GM23338 (cell line): Measurements from ENCODE around the gene FHDC1. TPM values are rescaled to one million over a fixed set of nuclear protein-coding genes. Genes with fewer than 3 reads are reported as not detected.

ENCODE experiments used
- ATAC-seq: fragments of 200-7000 bp; cut with Tn5 transposase; 3 replicates; pipeline ENCODE4 v1.9.1; 2020
- DNase-seq: peaks from one replicate; pipeline ENCODE4 v3.0.0-alpha.2; 2015; ENCODE audit warnings: low spot score
- H2AFZ ChIP-seq: fragments of 200-600 bp; sonication (generic); 2 replicates; pipeline ENCODE4 v1.8.0; 2016; ENCODE audit warnings: antibody characterized with exemption, mild to moderate bottlenecking, moderate library complexity
- H3F3A ChIP-seq: fragments of 200-600 bp; sonication (generic); replicated peaks from 2 replicates; pipeline ENCODE4 v1.8.0; 2017; ENCODE audit warnings: antibody characterized with exemption, mixed run types, low read depth
- H3K27ac ChIP-seq: fragments of 200-600 bp; sonication (generic); 2 replicates; pipeline ENCODE4 v1.6.1; 2016; ENCODE audit warnings: low read depth
- H3K27me3 ChIP-seq: fragments of 200-600 bp; sonication (generic); 2 replicates; pipeline ENCODE4 v1.8.0; 2016; ENCODE audit warnings: mild to moderate bottlenecking, mixed run types, moderate library complexity; ENCODE audit not compliant: insufficient read depth
- H3K36me3 ChIP-seq: fragments of 200-600 bp; sonication (generic); 2 replicates; pipeline ENCODE4 v1.8.0; 2016; ENCODE audit warnings: mild to moderate bottlenecking; ENCODE audit not compliant: insufficient read depth
- H3K4me1 ChIP-seq: fragments of 200-600 bp; sonication (generic); 2 replicates; pipeline ENCODE4 v1.8.0; 2016; ENCODE audit warnings: mild to moderate bottlenecking, moderate library complexity; ENCODE audit not compliant: insufficient read depth
- H3K4me2 ChIP-seq: fragments of 200-600 bp; sonication (generic); 2 replicates; pipeline ENCODE4 v1.7.1; 2017; ENCODE audit warnings: mixed run types
- H3K4me3 ChIP-seq: fragments of 200-600 bp; sonication (generic); 2 replicates; pipeline ENCODE4 v1.6.1; 2016; ENCODE audit warnings: mixed run types
- H3K79me2 ChIP-seq: fragments of 200-600 bp; sonication (generic); replicated peaks from 2 replicates; pipeline ENCODE4 v1.8.0; 2017; ENCODE audit warnings: mild to moderate bottlenecking; ENCODE audit not compliant: insufficient read depth
- H3K9me2 ChIP-seq: fragments of 200-600 bp; sonication (generic); 2 replicates; pipeline ENCODE4 v1.8.0; 2017; ENCODE audit not compliant: insufficient read depth
- H4K20me1 ChIP-seq: fragments of 200-600 bp; sonication (generic); replicated peaks from 2 replicates; pipeline ENCODE4 v1.8.0; 2017; ENCODE audit warnings: mild to moderate bottlenecking; ENCODE audit not compliant: insufficient read depth
- H3K27ac Mint-ChIP-seq: 2 replicates; pipeline ENCODE4 v1.8.0; 2020; ENCODE audit warnings: inconsistent platforms, mild to moderate bottlenecking, moderate library complexity, mixed read lengths
- H3K27me3 Mint-ChIP-seq: 3 replicates; pipeline ENCODE4 v1.8.0; 2022; ENCODE audit warnings: low read depth, mild to moderate bottlenecking, moderate library complexity, mixed read lengths, inconsistent platforms; ENCODE audit not compliant: insufficient read depth, poor library complexity
- H3K36me3 Mint-ChIP-seq: 3 replicates; pipeline ENCODE4 v1.8.0; 2021; ENCODE audit warnings: low read depth, mild to moderate bottlenecking, inconsistent platforms, moderate library complexity, mixed read lengths
- H3K4me1 Mint-ChIP-seq: 3 replicates; pipeline ENCODE4 v1.8.0; 2020; ENCODE audit warnings: mild to moderate bottlenecking, inconsistent platforms, mixed read lengths
- H3K4me3 Mint-ChIP-seq: 3 replicates; pipeline ENCODE4 v1.8.0; 2021; ENCODE audit warnings: moderate library complexity, mild to moderate bottlenecking, inconsistent platforms, mixed read lengths
- H3K9me3 Mint-ChIP-seq: 3 replicates; pipeline ENCODE4 v1.8.0; 2020; ENCODE audit warnings: moderate library complexity, mild to moderate bottlenecking, inconsistent platforms, mixed read lengths
- CREB1 ChIP-seq: fragments of 250-450 bp; sonication (Bioruptor Pico); IDR thresholded peaks from 2 replicates; pipeline ENCODE4 v1.5.0; 2020; ENCODE audit warnings: low read depth, mild to moderate bottlenecking, moderate library complexity
- ETS1 ChIP-seq: IDR thresholded peaks from 2 replicates; pipeline ENCODE4 v1.6.1; 2016; ENCODE audit warnings: antibody characterized with exemption
- EZH2 ChIP-seq: fragments of 200-600 bp; sonication (generic); IDR thresholded peaks from one replicate; pipeline ENCODE4 v1.8.0; 2017; ENCODE audit warnings: antibody characterized with exemption, mild to moderate bottlenecking, low read depth; ENCODE audit not compliant: unreplicated experiment
- EZH2phosphoT487 ChIP-seq: fragments of 200-600 bp; sonication (generic); IDR thresholded peaks from one replicate; pipeline ENCODE4 v1.8.1; 2018; ENCODE audit warnings: antibody characterized with exemption; ENCODE audit not compliant: unreplicated experiment
- JUNB ChIP-seq: IDR thresholded peaks from one replicate; pipeline ENCODE4 v1.6.1; 2016; ENCODE audit warnings: antibody characterized with exemption; ENCODE audit not compliant: unreplicated experiment
- NANOG ChIP-seq: IDR thresholded peaks from 2 replicates; pipeline ENCODE4 v1.6.1; 2016; ENCODE audit warnings: antibody characterized with exemption, borderline replicate concordance
- POLR2AphosphoS5 ChIP-seq: IDR thresholded peaks from 2 replicates; pipeline ENCODE4 v1.6.1; 2016; ENCODE audit warnings: antibody characterized with exemption, low read depth
- STAT1 ChIP-seq: IDR thresholded peaks from one replicate; pipeline ENCODE4 v1.6.1; 2016; ENCODE audit warnings: antibody characterized with exemption; ENCODE audit not compliant: unreplicated experiment
- ZNF114 ChIP-seq: fragments of 250-450 bp; sonication (Bioruptor Pico); IDR thresholded peaks from 2 replicates; pipeline ENCODE4 v1.5.0; 2020; ENCODE audit warnings: mild to moderate bottlenecking, moderate library complexity
- ZNF331 ChIP-seq: fragments of 250-450 bp; sonication (Bioruptor Pico); IDR thresholded peaks from 2 replicates; pipeline ENCODE4 v1.5.0; 2020; ENCODE audit warnings: low read depth, mild to moderate bottlenecking, moderate library complexity
- ZNF462 ChIP-seq: fragments of 250-450 bp; sonication (Bioruptor Pico); IDR thresholded peaks from 2 replicates; pipeline ENCODE4 v1.5.0; 2020; ENCODE audit warnings: mild to moderate bottlenecking, moderate library complexity
- polyA plus RNA-seq: library from polyadenylated mRNA; unstranded; fragments of >200 nt; fragmentation: Nextera tagmentation; extraction: Ambion mirVana; gene quantifications from 2 replicates; pipeline ENCODE4 v1.2.1, GENCODE V29; 2016
- total RNA-seq: library from RNA; depleted of rRNA; stranded (reverse); fragments of >200 nt; shearing (Covaris generic); gene quantifications from 2 replicates; pipeline ENCODE4 v1.2.3, GENCODE V29; 2014
- TF ChIP-seq, protein P1 (sequence below): IDR thresholded peaks from one replicate; pipeline ENCODE4 v1.6.1; 2018; ENCODE audit warnings: antibody characterized with exemption; ENCODE audit not compliant: unreplicated experiment
- TF ChIP-seq, protein P2 (sequence below), 2 experiments: fragments of 200-600 bp in 1 of 2; sonication (generic) in 1 of 2; conservative IDR thresholded peaks; 2 replicates each; pipeline versions ENCODE4 v1.5.1 to v1.6.1; 2016 to 2017; ENCODE audit warnings: antibody characterized with exemption in 2 of 2, low read depth in 2 of 2, mild to moderate bottlenecking in 2 of 2, moderate library complexity in 1 of 2

FHDC1 gene
- total and polyA plus RNA-seq, 2 experiments from 2014 or later = 9.5 to 22.8 TPM

- TF ChIP-seq EZH2phosphoT487 (no peak), ETS1 (no peak), POLR2AphosphoS5 (no peak), ZNF114 (CRISPR knock-in tag) (no peak), NANOG (no peak), STAT1 (no peak), ZNF331 (CRISPR knock-in tag) (no peak), EZH2 (no peak), ZNF462 (CRISPR knock-in tag) (no peak), CREB1 (no peak), JUNB (no peak)
- TF ChIP-seq, protein P1, sequence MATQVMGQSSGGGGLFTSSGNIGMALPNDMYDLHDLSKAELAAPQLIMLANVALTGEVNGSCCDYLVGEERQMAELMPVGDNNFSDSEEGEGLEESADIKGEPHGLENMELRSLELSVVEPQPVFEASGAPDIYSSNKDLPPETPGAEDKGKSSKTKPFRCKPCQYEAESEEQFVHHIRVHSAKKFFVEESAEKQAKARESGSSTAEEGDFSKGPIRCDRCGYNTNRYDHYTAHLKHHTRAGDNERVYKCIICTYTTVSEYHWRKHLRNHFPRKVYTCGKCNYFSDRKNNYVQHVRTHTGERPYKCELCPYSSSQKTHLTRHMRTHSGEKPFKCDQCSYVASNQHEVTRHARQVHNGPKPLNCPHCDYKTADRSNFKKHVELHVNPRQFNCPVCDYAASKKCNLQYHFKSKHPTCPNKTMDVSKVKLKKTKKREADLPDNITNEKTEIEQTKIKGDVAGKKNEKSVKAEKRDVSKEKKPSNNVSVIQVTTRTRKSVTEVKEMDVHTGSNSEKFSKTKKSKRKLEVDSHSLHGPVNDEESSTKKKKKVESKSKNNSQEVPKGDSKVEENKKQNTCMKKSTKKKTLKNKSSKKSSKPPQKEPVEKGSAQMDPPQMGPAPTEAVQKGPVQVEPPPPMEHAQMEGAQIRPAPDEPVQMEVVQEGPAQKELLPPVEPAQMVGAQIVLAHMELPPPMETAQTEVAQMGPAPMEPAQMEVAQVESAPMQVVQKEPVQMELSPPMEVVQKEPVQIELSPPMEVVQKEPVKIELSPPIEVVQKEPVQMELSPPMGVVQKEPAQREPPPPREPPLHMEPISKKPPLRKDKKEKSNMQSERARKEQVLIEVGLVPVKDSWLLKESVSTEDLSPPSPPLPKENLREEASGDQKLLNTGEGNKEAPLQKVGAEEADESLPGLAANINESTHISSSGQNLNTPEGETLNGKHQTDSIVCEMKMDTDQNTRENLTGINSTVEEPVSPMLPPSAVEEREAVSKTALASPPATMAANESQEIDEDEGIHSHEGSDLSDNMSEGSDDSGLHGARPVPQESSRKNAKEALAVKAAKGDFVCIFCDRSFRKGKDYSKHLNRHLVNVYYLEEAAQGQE = no peak
- TF ChIP-seq, protein P2, sequence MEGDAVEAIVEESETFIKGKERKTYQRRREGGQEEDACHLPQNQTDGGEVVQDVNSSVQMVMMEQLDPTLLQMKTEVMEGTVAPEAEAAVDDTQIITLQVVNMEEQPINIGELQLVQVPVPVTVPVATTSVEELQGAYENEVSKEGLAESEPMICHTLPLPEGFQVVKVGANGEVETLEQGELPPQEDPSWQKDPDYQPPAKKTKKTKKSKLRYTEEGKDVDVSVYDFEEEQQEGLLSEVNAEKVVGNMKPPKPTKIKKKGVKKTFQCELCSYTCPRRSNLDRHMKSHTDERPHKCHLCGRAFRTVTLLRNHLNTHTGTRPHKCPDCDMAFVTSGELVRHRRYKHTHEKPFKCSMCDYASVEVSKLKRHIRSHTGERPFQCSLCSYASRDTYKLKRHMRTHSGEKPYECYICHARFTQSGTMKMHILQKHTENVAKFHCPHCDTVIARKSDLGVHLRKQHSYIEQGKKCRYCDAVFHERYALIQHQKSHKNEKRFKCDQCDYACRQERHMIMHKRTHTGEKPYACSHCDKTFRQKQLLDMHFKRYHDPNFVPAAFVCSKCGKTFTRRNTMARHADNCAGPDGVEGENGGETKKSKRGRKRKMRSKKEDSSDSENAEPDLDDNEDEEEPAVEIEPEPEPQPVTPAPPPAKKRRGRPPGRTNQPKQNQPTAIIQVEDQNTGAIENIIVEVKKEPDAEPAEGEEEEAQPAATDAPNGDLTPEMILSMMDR (conservative IDR thresholded peaks at IDR 0.05; ENCODE audit: low read depth in 2 of 2) = no peak
- no peak overlapping the region for H3K4me3 Mint-ChIP-seq
- ATAC-seq (no peak), DNase-seq (no peak)
- Histone ChIP-seq H3K27ac (no peak overlapping the region), H3K27me3 (no peaks in the 10 kb centered on the region; the same call in 1 of the 2 replicates), H2AFZ (no peak overlapping the region), H3F3A (no peaks in the 10 kb centered on the region), H4K20me1 (no peaks in the 10 kb centered on the region), H3K79me2 (no peaks in the 10 kb centered on the region), H3K4me1 (0 out of 2 replicates have a peak, but pooled peaks cover 3% of the 10 kb centered on the region), H3K4me3 (no peak overlapping the region), H3K9me2 (no peaks in the 10 kb centered on the region), H3K36me3 (no peaks in the 10 kb centered on the region), H3K4me2 (no peak overlapping the region)
- peaks cover 2% of the 10 kb centered on the region for H3K27me3 Mint-ChIP-seq
- no peaks in the 10 kb centered on the region; the same call in 1 of the 3 replicates for H3K9me3 Mint-ChIP-seq
- peaks cover 23% of the 10 kb centered on the region for H3K4me1 Mint-ChIP-seq
- H3K36me3 Mint-ChIP-seq = peaks cover 22% of the 10 kb centered on the region; the same call in 2 of the 3 replicates
- H3K27ac Mint-ChIP-seq = no peak overlapping the region
Observed at GRCh38 chr4:153025406-153025805, 89.3 kb downstream of the FHDC1 start.
